Keratinocyte (primary cell): ENCODE results near the gene NINJ1. TPM values are rescaled to one million over a fixed set of nuclear protein-coding genes. Genes with fewer than 3 reads are reported as not detected.

Experiments used
- DNase-seq: peaks from one replicate; pipeline ENCODE4 v3.0.0-alpha.2; 2011; ENCODE audit warnings: low read depth, missing footprints, low spot score
- FAIRE-seq: peaks from 2 replicates; lab custom pipeline; 2011; peaks lifted over from hg19 to GRCh38; lab: Jason Lieb, UNC
- H2AFZ ChIP-seq: 2 replicates; pipeline ENCODE4 v1.6.0; 2012; ENCODE audit warnings: low read length, control low read depth, inconsistent platforms; ENCODE audit not compliant: control insufficient read depth
- H3K27ac ChIP-seq: 2 replicates; pipeline ENCODE4 v1.5.1; 2011; ENCODE audit warnings: low read length; ENCODE audit not compliant: control insufficient read depth, insufficient read depth
- H3K27me3 ChIP-seq: 3 replicates; pipeline ENCODE4 v1.6.0; 2011; ENCODE audit warnings: low read length; ENCODE audit not compliant: control insufficient read depth, insufficient read depth; ENCODE audit errors: extremely low read depth
- H3K36me3 ChIP-seq, 2 experiments: 2 replicates in 1 of 2; 3 replicates in 1 of 2; pipeline ENCODE4 v1.5.1; 2011; ENCODE audit warnings: low read length in 2 of 2, mild to moderate bottlenecking in 1 of 2; ENCODE audit not compliant: control insufficient read depth in 2 of 2, insufficient read depth in 2 of 2; ENCODE audit errors: extremely low read depth in 1 of 2
- H3K4me1 ChIP-seq: 3 replicates; pipeline ENCODE4 v1.5.1; 2011; ENCODE audit warnings: low read length; ENCODE audit not compliant: control insufficient read depth, insufficient read depth; ENCODE audit errors: extremely low read depth
- H3K4me2 ChIP-seq: 3 replicates; pipeline ENCODE4 v1.6.0; 2011; ENCODE audit warnings: low read depth, low read length; ENCODE audit not compliant: control insufficient read depth, insufficient read depth; ENCODE audit errors: extremely low read depth
- H3K4me3 ChIP-seq, 3 experiments: fragments of 200-600 bp in 1 of 3; sonication (generic) in 1 of 3; 2 replicates in 2 of 3; 3 replicates in 1 of 3; pipeline ENCODE4 v1.5.1; 2011 to 2016; ENCODE audit warnings: low read length in 3 of 3, mild to moderate bottlenecking in 3 of 3, control low read depth in 2 of 3, inconsistent platforms in 1 of 3, low read depth in 1 of 3, mixed read lengths in 1 of 3, mixed run types in 1 of 3, moderate library complexity in 1 of 3; ENCODE audit not compliant: control insufficient read depth in 2 of 3, insufficient read depth in 2 of 3; ENCODE audit errors: extremely low read depth in 1 of 3
- H3K79me2 ChIP-seq: 2 replicates; pipeline ENCODE4 v1.6.0; 2012; ENCODE audit warnings: low read length; ENCODE audit not compliant: control insufficient read depth, insufficient read depth
- H3K9ac ChIP-seq: 3 replicates; pipeline ENCODE4 v1.6.0; 2011; ENCODE audit warnings: low read length; ENCODE audit not compliant: control insufficient read depth, insufficient read depth; ENCODE audit errors: extremely low read depth
- H3K9me1 ChIP-seq: 3 replicates; pipeline ENCODE4 v1.6.0; 2011; ENCODE audit warnings: low read length; ENCODE audit not compliant: control insufficient read depth, insufficient read depth; ENCODE audit errors: extremely low read depth
- H3K9me3 ChIP-seq: 2 replicates; pipeline ENCODE4 v1.5.1; 2012; ENCODE audit warnings: low read depth, low read length; ENCODE audit not compliant: control insufficient read depth
- H4K20me1 ChIP-seq: 3 replicates; pipeline ENCODE4 v1.6.0; 2011; ENCODE audit warnings: low read length; ENCODE audit not compliant: control insufficient read depth, insufficient read depth; ENCODE audit errors: extremely low read depth
- CTCF ChIP-seq, 3 experiments: IDR thresholded peaks in 1 of 3; conservative IDR thresholded peaks in 1 of 3; optimal IDR thresholded peaks in 1 of 3; 2 replicates in 2 of 3; 3 replicates in 1 of 3; pipeline versions ENCODE3 to v1.5.1; 2011; ENCODE audit warnings: low read length in 3 of 3, mild to moderate bottlenecking in 3 of 3, moderate library complexity in 2 of 3, control low read depth in 1 of 3, inconsistent platforms in 1 of 3; ENCODE audit not compliant: insufficient read depth in 2 of 3; ENCODE audit errors: extremely low read depth in 1 of 3
- EZH2 ChIP-seq: IDR thresholded peaks from one replicate; pipeline ENCODE4 v1.6.1; 2012; ENCODE audit warnings: inconsistent platforms, mild to moderate bottlenecking, low read length, moderate library complexity
- dilution Hi-C: fragments of 300-500 bp; cut with MboI; formaldehyde crosslinking; loops from one replicate; pipeline ENCODE4 v1.7.0; 2020; ENCODE audit warnings: low sequenced_read_pairs; ENCODE audit not compliant: extremely low pct_ligation_motif_present
- polyA plus RNA-seq, 5 experiments: library from polyadenylated mRNA; depleted of rRNA in 3 of 5; stranded (reverse) in 3 of 5; stranded (forward) in 1 of 5; unstranded in 1 of 5; fragments of >200 nt; gene quantifications; 1 replicate in 1 of 5; 2 replicates in 3 of 5; 3 replicates in 1 of 5; pipeline versions ENCODE4 v1.2.1 to v1.2.3, GENCODE V29; 2011 to 2012; ENCODE audit warnings: missing spikeins in 2 of 5, low read depth in 1 of 5, low replicate concordance in 1 of 5

NINJ1 gene
- polyA plus RNA-seq, 1 donor (not counting 4 experiments of a cell fraction or from before 2014, with no cell fraction given), result 7.4 TPM

- Histone ChIP-seq H2AFZ (no peak overlapping the region), H3K36me3 (no peaks in the 10 kb centered on the region), H3K4me1 (no peaks in the 10 kb centered on the region), H3K9ac (no peak overlapping the region), H3K79me2 (no peaks in the 10 kb centered on the region), H3K9me3 (no peaks in the 10 kb centered on the region), H4K20me1 (no peaks in the 10 kb centered on the region), H3K4me2 (no peak overlapping the region), H3K9me1 (no peaks in the 10 kb centered on the region), H3K27me3 (peaks cover 3% of the 10 kb centered on the region), H3K27ac (no peak overlapping the region), H3K4me3 (no peak overlapping the region)
- dilution Hi-C loops, result no loop called here
- no peak for TF ChIP-seq CTCF (optimal IDR thresholded peaks at IDR 0.05 in 1 of 3, IDR thresholded peaks at IDR 0.05 in 1 of 3, conservative IDR thresholded peaks at IDR 0.05 in 1 of 3; ENCODE audit: extremely low read depth in 1 of 3, insufficient read depth in 2 of 3, low read length in 3 of 3)
- no peak for TF ChIP-seq EZH2
- no peak for FAIRE-seq
- DNase-seq, result no peak
Measured at GRCh38 chr9:93077811-93078210, 56.2 kb downstream of the NINJ1 start.

- TF ChIP-seq CTCF (optimal IDR thresholded peaks at IDR 0.05 in 1 of 3, IDR thresholded peaks at IDR 0.05 in 1 of 3, conservative IDR thresholded peaks at IDR 0.05 in 1 of 3; ENCODE audit: extremely low read depth in 1 of 3, insufficient read depth in 2 of 3, low read length in 3 of 3), result no peak
- no peak for TF ChIP-seq EZH2
- DNase-seq (no peak), FAIRE-seq (no peak)
- Histone ChIP-seq H3K27me3 (peaks cover 3% of the 10 kb centered on the region), H3K4me3 (no peak overlapping the region), H3K9me1 (no peaks in the 10 kb centered on the region), H3K4me1 (no peaks in the 10 kb centered on the region), H3K4me2 (no peak overlapping the region), H3K9ac (no peak overlapping the region), H2AFZ (no peak overlapping the region), H4K20me1 (no peaks in the 10 kb centered on the region), H3K36me3 (no peaks in the 10 kb centered on the region), H3K9me3 (no peaks in the 10 kb centered on the region), H3K27ac (no peak overlapping the region), H3K79me2 (no peaks in the 10 kb centered on the region)
- dilution Hi-C loops, result no loop called here
Measured at GRCh38 chr9:93077367-93077766, 56.7 kb downstream of the NINJ1 start.
